UCSD-AML1 (cell line): ENCODE data around the gene GPRC5D.

Experiments used
- DNase-seq: peaks from one replicate; lab custom pipeline; 2025; ENCODE audit not compliant: unreplicated experiment; lab: John Stamatoyannopoulos, UW

Gene GPRC5D

DNA sequence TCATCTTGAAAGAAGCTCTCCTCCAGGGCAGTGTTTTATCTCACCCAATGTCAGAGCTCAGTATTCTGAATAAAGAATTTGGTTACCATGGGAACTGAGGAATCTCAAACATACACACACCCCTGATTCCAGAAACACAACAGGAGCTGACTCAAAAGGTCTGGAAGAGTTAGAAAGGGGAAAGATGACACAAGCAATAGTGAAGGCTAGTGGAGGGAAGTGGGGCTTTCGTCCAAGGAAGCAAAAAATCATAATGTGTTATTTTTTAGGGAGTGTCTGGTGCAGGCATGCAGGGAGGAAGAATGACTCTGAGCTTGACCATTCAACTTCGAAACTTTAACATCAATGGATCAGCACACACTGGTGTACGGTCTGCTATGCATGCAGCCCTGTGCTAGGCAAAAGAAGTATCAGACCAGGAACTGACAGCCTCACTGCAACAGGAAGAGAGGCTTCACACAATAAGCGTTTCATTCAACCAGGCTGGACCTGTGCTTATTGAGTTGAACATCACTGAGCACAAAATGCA, 27.8 kb upstream of the GPRC5D start:
- no peak for DNase-seq

DNA sequence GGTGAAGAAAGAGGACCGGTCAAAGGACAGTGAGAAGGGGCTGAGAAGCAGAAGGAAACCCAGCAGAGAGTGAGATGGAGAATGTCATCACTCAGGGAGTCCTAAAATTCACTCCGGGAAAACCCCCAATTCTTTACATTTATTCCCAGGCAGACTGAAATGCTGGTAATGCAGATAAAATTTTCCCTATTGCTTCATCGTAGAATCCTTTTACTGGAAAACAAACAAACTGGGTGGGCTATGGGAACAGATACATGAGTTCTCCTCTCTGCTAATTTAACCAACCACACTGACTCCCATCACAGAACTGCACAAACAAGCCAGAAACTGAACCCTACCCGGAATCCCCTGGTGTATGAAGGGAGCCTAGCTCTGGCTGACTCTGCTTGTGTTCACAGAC, 27.2 kb upstream of the GPRC5D start:
- DNase-seq, result no peak

DNA sequence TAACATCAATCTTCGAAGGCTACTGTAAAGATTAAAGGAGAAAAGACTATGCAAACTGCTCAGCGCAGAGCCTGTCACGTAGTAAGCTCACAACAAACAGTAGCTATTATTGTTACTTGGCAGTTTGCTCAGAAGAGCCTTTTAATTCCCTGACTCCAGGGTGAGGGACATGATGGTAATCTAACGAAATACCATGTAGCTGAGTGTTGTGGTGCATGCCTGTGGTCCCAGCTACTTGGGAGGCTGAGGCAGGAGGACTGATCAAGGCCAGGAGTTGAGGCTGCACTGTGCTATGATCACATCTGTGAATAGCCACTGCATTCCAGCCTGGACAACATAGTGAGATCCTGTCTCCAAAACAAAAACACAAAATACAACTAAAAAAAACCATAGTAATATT, 25.3 kb upstream of the GPRC5D start:
- DNase-seq, result no peak

DNA sequence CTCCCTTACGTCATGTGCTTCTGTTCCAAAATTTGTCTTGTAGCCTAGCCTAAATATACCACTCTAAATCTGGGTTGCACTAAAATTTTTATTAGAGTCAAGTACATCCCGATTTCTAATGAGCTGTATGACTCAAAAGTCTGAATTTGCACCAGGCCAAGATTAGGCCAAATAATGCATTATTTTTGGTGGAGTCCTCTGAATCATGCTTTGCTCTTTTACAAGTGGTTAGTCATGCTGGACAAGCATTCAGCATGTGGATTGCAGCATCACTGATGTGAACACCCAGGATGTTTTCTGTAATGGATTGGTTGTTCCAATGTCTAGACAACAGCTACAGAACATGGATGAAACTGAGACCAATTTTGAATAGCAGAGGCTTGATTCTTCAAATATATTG, 24.4 kb upstream of the GPRC5D start:
- DNase-seq, result no peak

DNA sequence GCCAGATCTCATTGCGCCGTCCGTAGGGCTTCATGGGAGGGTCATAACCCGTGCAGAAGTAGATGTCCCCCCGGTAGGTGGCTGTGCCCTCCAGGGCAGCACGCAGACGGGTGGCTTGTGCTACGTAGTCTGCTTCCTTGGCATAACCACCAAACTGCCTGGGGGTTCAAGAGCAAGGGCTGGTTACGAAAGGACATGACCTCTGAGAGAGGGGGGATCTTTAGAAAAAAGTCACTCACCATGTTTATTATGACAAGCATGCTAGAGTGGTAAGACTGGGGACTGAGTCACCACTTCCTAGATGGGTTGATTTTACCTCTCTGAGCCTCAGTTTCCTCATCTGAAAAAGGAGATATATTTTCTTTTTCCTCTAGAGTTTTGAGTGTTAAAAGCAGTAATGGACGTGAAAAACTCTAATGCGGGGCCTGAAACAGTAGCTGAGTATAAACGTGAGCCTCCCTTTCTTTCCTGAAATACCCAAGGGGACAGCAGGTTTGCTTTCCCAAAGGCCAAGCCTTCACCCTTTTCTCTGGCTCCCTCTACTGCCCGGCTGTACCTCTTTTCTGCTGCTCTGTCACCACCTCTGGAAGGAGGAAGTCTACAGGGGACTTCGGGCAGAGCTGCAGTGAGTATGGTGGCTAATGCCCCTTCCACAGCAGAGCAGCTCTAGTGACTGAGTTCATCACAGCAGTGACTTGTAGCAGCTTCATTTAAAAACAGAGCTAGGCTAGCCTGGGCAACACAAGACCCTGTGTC, 23.5 kb upstream of the GPRC5D start:
- DNase-seq, result peak; percentile 45

DNA sequence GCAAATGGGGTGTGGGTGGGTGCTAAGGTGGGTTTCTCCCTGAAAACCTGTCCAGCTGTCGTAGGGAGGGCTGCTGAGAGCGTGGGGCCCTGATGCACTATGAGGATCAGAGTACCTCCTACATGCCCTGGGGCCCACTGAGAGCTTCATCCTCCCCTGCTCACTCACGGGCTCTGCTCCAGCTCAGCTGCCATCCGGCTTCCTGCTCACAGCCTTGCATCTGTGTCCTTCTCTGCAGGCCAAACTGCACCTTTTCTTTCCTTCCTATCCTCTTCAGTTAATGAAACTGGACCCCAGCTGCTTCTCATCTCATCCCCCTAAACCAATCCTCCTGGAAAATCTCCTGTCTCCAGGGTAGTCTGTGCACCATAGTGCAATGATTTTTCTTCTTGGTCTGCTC, 22.2 kb upstream of the GPRC5D start:
- no peak for DNase-seq

DNA sequence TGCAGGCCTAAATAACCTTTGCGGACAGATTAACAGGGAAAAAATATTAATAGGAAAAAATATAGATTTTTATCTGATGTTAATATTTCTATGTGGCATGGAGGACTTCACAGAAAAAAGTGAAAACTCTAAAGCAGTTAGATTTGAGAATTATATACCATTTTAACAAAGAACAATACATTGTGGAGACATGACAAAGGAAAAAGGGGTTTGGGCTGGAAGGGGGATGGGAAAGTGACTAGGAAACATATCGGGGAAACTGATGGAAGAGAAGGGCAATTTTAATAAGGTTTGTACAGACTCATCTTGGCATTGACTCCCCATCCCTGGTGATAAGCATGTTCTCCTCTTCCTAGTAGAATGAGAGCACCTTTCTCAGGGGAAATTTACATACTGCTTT, 21.0 kb upstream of the GPRC5D start:
- DNase-seq, result no peak

DNA sequence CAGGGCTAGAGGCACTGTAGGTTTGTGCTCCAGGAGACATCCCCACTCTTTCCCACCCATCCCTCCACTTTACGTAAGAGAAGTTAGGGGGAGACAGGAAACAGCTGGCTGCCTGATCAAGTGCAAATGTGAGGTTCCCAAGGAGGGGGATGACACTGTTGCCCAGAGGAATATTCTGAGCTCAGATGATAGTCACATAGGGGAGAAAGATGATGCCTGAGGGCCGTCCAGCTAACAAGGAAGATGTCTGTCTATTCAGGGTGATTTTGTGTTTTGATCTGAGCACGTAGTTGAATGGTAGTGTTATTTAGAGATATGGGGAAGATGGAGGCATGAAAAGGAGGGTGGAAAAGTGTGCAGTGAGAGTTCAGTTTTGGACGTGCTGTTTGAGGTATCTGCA, 13.9 kb upstream of the GPRC5D start:
- no peak for DNase-seq

DNA sequence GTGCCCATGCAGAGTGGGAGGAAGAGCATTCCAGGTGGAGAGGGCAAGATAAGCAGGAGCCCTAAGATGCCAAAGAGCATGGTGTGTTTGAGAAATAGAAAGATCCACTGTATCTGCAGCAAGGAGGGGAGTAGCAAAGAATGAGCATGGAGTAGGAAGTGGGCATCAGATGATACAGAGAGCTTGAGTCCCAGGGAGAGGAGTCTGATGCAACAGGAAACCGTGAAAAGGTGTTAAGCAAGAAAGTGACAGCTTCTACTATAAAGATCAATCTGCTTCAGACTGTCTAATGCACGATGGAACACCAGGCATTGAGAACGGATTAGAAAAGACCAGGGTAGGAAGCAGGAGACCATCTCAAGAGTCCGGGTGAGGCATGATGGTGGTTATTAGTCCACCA, 12.3 kb upstream of the GPRC5D start:
- DNase-seq, result no peak

DNA sequence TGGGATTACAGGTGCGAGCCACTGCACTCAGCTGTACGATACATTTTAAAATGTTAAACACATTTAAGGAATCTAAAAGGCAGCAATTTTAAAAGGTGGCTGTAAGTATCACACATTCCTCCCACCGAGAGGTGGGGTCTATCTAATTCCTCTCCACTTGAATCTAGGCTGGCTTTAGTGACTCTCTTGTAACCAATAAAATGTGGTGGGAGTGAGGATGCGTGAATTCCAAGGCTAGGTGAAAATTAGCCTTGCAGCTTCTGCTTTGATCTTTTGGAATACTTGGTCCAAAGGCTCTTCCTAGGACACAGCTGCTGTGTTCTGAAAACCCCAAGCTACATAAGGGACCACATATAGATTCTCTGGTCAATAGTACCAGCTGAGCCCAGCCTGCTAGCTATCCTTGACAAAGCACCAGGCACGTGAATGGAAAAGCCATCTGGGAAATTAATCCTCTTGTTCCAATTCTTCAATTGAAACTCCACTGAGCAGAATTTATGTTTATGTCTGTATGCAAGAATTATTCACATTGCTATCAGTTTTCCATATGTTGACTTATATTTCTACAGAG, 8.8 kb upstream of the GPRC5D start:
- no peak for DNase-seq

DNA sequence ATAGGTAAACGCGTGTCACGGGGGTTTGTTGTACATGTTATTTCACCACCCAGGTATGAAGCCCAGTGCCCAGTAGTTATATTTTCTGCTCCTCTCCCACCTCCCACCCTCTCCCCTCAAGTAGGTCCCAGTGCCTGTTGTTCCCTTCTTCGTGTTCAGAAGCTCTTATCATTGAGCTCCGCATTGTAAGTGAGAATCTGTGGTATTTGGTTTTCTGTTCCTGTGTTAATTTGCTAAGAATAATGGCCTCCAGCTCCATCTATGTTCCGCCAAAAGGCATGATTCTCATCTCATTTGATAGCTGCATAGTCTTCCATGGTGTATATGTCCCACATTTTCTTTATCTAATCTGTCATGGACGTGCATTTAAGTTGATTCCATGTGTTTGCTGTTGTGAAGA, 6.9 kb upstream of the GPRC5D start:
- no peak for DNase-seq

DNA sequence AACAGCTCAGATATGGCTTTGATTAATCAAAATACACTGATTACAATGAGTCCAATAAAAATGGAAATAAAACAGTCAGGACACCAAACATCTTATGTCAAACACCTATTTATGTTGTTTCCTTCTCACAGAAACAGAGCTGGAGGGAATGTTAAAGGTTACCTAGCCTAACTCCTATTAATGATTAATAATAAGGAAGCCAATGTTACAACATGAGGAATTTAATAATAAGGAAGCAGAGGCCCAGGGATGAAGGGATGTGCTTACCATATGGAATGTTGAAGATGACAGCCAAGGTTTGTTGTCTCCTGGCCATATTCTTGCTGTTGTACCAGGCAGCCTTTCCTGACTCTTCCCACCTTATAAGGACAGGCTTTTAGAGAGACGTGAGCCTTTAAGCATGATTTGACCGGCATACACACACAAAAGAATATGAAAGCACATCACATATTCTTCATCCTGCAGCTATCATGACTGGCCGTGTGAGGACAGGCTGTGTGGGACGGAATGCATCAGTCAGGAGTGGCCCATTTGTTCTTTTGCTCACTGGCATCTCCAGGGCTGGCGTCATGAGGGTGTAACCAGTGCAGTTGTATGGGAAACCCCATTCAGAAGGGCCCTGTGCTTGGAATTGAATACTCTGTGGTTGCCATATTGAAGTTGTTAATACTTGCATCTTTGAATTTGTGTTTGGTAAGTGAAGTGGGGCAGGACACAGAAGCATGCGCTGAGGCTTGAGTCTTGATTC, 3.1 kb upstream of the GPRC5D start:
- DNase-seq, result no peak

DNA sequence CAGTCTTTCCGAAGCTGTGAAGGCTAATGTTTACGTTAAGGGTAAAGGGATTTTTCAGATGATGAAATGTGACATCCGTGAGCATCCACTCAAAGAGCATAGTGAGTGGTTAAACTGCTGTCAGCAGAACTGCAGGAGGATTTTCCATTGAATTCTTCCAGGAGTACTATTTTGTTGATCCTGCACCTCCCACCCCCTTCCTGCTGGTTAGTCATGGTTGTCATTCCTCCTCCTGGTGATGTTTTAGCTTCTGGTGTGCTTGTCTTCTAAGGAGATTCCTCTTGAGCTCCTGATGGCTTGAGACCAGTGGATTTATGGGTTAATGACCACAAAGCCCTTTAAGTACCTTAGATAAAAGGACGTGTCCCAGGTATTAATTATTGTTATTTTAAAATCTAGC, 2.4 kb upstream of the GPRC5D start:
- no peak for DNase-seq

DNA sequence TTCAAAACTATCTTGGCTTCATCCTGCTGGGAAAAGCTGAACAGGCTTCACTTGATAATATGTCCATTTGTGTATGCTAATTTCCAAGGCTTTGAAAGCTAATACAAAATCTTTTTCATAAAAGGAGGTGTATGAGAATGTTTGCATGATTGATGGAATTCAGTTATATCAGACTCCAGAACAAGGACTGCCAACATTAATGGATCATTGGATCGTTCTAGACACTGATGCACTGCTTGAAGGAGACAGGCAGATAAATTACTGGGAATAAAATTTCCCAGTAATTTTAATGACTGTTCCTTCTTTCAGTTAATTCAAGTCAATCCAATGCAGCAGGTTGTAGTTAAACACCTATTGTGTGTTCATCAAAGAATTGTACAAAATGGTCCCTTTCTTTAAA, 466 bp downstream of the GPRC5D start:
- DNase-seq, result no peak

DNA sequence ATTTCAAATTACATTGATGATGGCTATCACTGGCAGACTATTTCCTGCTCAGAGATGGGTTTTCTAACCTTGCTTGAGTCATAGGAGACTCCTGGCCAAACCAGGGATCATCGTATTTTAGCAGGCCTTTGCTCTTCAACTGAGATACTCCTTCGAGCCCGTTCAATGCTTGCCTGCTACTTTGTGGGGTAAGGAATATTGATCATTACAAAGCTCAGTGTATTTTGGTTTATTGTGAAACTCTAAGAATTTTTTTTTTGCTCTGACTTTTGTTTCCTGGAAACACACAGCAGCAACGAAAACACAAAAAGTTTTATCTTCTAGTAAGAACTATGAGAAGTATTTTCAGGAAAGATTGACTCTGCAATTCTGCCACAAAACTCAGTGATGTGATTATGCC, 4.1 kb downstream of the GPRC5D start:
- DNase-seq, result no peak

DNA sequence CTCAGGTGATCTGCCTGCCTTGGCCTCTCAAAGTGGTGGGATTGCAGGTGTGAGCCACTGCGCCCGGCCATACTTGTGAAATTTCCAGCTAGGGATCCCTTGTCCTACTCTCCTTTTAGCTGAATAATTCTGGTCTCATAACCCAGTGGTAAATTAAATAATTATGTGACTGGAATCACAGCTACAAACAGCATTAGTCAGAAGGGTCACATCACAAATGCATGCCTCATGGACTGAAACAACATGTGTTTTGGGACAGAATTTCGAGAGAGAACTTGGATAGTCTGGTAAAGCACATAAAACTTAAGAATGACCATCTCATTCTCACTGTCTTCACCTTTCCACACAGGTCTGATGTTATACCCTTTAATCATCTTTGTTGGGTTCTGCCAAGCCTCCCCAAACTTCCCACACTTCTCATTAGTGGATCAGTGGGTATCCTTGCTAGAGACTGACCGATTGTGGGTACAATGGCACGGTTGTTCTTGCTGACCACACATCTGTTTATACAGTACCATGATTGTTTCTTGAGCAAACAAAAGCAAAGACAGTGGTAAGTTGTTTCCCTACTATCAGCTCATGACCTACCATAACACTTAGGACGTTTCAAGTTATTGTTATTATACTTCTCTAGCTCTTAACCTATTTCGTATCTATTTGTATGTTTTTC, 5.1 kb downstream of the GPRC5D start:
- no peak for DNase-seq

DNA sequence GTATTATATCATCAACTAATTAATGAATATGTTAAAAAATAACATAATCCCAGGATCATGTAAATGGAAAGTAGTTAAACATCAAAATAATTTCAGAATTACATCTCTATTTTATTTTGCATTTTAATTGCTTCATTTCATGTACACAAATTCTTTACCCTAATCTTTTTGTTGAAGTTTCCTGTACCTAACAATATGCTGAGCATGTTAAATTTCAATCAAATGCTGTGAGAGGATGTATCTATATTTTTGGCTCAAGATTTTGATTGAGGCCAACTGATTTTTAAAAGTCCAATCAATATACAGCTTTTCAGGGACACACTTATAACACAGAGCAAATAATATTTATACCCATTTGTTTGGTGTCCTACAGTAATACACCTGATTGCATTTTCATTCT, 6.4 kb downstream of the GPRC5D start:
- no peak for DNase-seq

DNA sequence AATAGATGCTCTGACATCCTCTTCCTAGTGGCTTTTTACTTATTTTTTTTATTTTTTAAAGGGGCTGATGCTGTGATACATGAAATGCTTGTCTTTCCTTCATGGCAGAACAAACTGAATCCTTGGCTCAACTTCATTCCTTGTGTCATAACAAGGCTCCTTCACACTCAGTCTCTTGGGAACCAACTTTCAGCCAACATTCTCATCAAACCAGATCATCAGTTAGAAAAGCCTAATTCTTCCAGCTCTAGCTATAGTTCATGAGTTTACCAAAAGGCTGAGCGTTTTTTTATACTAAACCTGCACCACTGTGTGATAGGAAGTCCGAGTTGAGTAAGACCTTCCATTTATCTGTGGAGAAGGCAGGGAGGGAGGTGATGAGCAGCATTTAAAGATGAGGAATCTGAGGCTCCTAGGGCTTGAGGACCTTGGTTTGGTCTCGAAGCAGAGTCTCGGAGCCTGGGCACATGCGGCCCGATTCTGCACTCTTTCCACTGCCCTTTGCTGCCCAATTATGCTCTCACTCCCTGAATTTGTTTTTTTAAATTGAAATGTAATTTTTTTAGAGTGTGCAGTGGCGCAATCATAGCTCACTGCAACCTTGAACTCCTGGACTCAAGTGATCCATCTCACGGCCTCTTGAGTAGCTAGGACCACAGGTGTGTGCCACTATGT, 8.2 kb downstream of the GPRC5D start:
- DNase-seq, result no peak

DNA sequence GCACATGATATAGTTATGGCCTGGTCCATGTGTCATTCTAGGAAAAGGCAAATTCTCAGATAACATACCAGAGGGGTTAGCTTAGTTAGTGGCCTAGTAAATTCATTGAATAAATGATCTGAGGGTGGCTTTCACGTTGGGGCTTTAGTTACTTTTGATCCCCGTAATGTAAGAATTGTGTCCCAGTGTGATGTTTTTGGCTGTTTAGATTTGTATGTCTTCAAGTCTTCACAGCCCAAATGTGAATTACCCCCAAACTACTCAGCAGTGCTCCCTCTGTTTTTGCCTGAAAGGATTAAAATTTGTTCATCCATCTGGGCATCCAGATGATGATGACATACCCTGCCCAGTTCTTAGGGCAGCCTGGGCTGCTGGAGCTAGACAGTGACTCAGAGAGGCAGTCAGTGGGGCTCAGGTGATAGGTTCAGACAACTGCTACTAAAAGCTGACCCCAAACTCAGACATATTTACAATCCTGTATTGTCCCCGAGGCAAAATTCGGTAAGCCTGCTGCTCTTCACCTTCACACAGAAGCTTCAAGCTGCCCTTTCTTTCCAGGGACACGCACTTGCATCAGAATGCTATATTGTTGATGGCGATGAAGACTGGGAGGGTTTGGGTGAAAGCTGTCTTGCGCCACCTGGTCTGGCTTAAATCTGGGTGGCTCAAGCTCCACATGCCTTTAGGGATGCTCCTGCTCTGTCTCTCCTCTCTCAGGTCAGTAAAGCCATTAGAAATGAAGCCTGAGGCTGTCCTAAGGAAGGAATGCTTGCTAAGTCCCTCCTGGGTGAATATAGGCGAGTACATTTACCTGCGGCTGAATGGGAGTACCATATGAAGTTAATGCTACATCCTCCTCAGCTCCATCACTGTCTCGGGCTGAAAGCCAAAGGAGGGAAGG, 10.3 kb downstream of the GPRC5D start:
- no peak for DNase-seq

DNA sequence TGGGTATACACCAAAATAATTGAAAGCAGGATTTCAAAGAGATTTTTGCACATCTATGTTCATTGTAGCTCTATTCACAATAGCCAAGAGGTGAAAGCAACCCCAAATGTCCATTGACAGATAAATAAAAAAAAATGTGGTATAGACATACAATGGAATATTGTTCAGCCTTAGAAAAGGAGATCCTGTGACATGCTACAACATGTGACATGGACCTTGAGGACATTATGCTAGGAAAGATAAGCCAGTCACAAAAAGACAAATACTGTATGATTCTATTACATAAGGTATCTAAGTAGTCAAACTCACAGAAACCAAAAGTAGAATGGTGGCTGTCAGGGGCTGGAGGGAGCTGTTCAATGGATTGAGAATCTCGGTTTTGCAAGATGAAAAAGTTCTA, 12.1 kb downstream of the GPRC5D start:
- DNase-seq, result no peak
